Measurements from ENCODE around the gene ATG101. TPM values are rescaled to one million over a fixed set of nuclear protein-coding genes. Genes with fewer than 3 reads are reported as not detected.

Gene ATG101
- total RNA-seq, 4 donors from 2014 or later = 23.3 to 49.4 (median 37.3) TPM

DNA sequence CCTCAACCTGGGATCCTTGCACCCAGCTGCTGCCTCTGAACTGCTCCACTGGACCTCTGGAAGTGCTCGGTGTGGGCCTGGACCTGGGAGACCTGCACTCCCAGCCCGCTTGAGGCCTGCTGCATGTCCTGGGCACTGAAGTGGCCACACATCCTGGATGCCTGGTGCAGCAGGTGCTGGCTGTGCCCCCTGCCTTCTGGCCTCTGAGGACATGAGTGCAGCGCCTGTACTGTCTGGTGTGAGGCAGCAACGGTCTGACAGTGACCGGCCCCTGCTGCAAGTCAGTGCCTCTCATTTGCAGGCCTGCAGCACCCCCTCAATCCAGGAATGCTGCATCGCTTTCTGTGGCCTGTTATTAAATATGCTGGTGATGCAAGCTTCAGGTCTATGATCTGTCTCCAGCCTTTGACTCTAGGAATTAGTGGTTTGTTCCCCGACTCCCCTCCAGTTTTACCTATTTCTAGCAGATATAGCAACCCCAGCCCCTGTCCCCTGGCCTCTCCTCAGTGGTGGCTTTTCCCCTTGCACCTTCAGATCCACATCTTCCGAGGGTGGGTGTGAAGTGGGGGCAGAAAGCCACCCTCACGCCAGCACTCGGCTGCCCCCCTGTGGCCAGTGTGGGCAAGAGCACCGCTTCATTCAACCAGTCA, 13.3 kb downstream of the ATG101 start:
- DNase-seq (peak in 1 of 2 donors; percentile 48), ATAC-seq (peak; percentile 22 to 32)
- H3K9me3 ChIP-seq = no peaks in the 10 kb centered on the region
- TF ChIP-seq, protein P1, sequence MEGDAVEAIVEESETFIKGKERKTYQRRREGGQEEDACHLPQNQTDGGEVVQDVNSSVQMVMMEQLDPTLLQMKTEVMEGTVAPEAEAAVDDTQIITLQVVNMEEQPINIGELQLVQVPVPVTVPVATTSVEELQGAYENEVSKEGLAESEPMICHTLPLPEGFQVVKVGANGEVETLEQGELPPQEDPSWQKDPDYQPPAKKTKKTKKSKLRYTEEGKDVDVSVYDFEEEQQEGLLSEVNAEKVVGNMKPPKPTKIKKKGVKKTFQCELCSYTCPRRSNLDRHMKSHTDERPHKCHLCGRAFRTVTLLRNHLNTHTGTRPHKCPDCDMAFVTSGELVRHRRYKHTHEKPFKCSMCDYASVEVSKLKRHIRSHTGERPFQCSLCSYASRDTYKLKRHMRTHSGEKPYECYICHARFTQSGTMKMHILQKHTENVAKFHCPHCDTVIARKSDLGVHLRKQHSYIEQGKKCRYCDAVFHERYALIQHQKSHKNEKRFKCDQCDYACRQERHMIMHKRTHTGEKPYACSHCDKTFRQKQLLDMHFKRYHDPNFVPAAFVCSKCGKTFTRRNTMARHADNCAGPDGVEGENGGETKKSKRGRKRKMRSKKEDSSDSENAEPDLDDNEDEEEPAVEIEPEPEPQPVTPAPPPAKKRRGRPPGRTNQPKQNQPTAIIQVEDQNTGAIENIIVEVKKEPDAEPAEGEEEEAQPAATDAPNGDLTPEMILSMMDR (IDR thresholded peaks at IDR 0.05 in 4 of 5, conservative IDR thresholded peaks at IDR 0.05 in 1 of 5) = peak; percentile 94 to 98 (median 96)
- no peak for TF ChIP-seq POLR2A (IDR thresholded peaks at IDR 0.05)
- no peaks in the 10 kb centered on the region for H3K27me3 ChIP-seq
- peaks cover 52 to 62% of the 10 kb centered on the region in 2 donors for H3K4me1 ChIP-seq
- no peak overlapping the region for H3K4me3 ChIP-seq
- intact Hi-C loops (cut with DNase I; ENCODE audit: low total_unique reads) = loop anchor here (1.0 kb wide), 1 partner anchor 58 kb away; no protein-coding TSS in a partner anchor
- peak overlapping the region; percentile 56 to 77 (median 67) for H3K27ac ChIP-seq
- peaks cover 0 to 2% of the 10 kb centered on the region in 2 donors for H3K36me3 ChIP-seq
- in situ Hi-C loops (cut with MboI; ENCODE audit: low sequenced_read_pairs in 4 of 4) = loop anchor here (5.0 to 10.0 kb wide), 2 partner anchors 56 to 58 kb away; no protein-coding TSS in a partner anchor

DNA sequence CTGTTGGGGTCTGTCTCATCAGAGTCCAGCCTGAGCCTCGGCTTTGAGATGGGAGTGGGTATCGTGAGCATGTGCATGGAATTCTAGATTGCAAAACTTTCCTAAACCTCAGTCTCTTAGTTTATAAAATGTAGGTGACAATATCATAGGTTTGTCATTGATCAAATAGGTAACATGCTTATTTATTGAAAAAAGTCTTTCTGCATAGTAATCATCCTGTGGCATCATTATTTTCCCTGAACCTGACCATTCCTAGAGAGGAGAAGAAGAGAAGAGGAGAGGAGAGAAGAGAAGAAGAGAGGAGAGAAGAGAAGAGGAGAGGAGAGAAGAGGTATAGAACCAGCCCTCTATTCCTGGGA, 13.8 kb downstream of the ATG101 start:
- TF ChIP-seq, protein P1 (IDR thresholded peaks at IDR 0.05 in 4 of 5, conservative IDR thresholded peaks at IDR 0.05 in 1 of 5) = peak in 3 of 5 experiments; percentile 0 to 8 (median 4)
- no peak for TF ChIP-seq POLR2A (IDR thresholded peaks at IDR 0.05)

DNA sequence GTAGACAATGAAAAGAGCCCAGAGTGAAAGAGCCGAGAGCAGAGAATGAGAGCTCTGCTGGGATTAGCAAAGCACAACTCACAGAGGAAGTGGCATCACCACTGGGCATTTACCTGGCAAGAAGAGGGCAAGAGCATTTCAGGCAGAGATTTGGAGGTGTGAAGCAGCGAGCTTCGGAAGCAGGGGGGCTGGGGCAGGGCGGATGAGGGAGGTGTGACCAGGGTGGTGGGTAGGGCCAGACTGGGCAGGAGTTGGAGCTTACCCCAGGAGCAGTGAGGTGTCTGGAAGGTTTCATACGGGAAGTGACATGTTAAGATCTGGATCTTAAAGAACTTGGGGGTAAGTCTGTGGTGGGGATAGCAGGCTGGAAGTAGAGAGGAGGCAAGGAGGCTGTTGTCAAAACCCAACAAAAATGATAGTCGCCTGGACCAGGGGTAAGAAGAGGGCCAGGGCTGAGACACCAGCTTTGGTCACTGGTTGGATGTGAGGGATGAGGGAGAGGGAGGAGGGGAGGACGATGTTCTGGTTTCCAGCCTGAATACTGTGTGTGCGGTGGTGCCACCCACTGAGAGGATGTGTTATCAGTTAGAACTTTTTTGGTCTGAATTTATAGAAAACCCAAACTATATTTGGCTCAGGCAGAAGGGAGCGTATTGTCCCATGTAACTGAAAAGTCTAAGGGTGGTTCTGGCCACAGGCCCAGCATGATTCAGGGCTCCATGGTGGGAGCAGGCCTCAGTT, 14.9 kb downstream of the ATG101 start:
- TF ChIP-seq, protein P1 (IDR thresholded peaks at IDR 0.05 in 4 of 5, conservative IDR thresholded peaks at IDR 0.05 in 1 of 5) = no peak
- TF ChIP-seq POLR2A (IDR thresholded peaks at IDR 0.05) = no peak
- in situ Hi-C loops (cut with MboI; ENCODE audit: low sequenced_read_pairs in 4 of 4) = loop anchor here (5.0 to 10.0 kb wide), 2 partner anchors 57 to 60 kb away; no protein-coding TSS in a partner anchor
- Histone ChIP-seq H3K4me3 (no peak overlapping the region), H3K27ac (no peak overlapping the region), H3K36me3 (no peaks in the 10 kb centered on the region), H3K27me3 (no peaks in the 10 kb centered on the region), H3K4me1 (peaks cover 63 to 73% of the 10 kb centered on the region in 2 donors), H3K9me3 (no peaks in the 10 kb centered on the region)
- no peak for ATAC-seq
- no peak for DNase-seq
- intact Hi-C loops (cut with DNase I; ENCODE audit: low total_unique reads) = loop anchor here (5.0 kb wide), 1 partner anchor 38 kb away; no protein-coding TSS in a partner anchor

More for the DNA sequence above, 13.8 kb downstream of the ATG101 start:
- Histone ChIP-seq H3K4me1 (peaks cover 56 to 67% of the 10 kb centered on the region in 2 donors), H3K36me3 (no peaks in the 10 kb centered on the region), H3K27ac (no peak overlapping the region), H3K27me3 (no peaks in the 10 kb centered on the region), H3K9me3 (no peaks in the 10 kb centered on the region), H3K4me3 (no peak overlapping the region)
- intact Hi-C loops (cut with DNase I; ENCODE audit: low total_unique reads) = loop anchor here (1.0 kb wide), 1 partner anchor 58 kb away; no protein-coding TSS in a partner anchor
- ATAC-seq (no peak), DNase-seq (no peak)
- in situ Hi-C loops (cut with MboI; ENCODE audit: low sequenced_read_pairs in 4 of 4) = loop anchor here (5.0 to 10.0 kb wide), 2 partner anchors 56 to 59 kb away; no protein-coding TSS in a partner anchor

DNA sequence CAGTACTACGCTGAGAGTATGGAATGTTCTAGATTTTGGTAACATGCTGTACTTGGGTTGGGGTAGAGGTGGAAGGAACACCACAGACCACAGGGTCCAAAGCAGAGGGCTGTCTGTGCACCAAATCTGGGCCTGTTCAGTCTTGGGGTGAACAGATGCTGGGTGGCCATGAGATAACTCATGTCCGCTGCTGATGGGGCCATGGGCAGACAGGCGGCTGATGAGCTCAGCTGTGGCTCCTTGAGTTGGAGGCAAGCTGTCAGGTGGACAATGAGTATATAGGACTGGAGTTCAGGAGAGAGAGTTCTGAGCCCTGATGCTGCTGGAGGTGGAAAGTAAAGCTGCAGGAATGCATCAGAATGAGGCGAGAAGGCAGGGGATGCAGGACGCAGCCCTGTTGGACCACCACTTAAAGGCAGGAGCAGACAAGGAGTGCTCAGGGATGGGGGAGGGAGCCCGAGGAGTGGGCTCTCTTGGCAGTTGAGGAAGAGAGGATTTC, 16.0 kb downstream of the ATG101 start:
- peak overlapping the region in 3 of 4 donors; percentile 74 to 84 (median 79) for H3K27ac ChIP-seq
- no peaks in the 10 kb centered on the region for H3K9me3 ChIP-seq
- DNase-seq (no peak), ATAC-seq (no peak)
- H3K4me3 ChIP-seq = no peak overlapping the region
- TF ChIP-seq, protein P1 (IDR thresholded peaks at IDR 0.05 in 4 of 5, conservative IDR thresholded peaks at IDR 0.05 in 1 of 5) = no peak
- no peak for TF ChIP-seq POLR2A (IDR thresholded peaks at IDR 0.05)
- no peaks in the 10 kb centered on the region for H3K27me3 ChIP-seq
- peaks cover 56 to 65% of the 10 kb centered on the region in 2 donors for H3K4me1 ChIP-seq
- H3K36me3 ChIP-seq = no peaks in the 10 kb centered on the region
- intact Hi-C loops (cut with DNase I; ENCODE audit: low total_unique reads) = loop anchor here (5.0 kb wide), 1 partner anchor 37 kb away; no protein-coding TSS in a partner anchor
- in situ Hi-C loops (cut with MboI; ENCODE audit: low sequenced_read_pairs in 4 of 4) = loop anchor here in 1 of 4 donors (10.0 kb wide), 1 partner anchor 61 kb away; no protein-coding TSS in a partner anchor
